Measurements from ENCODE around the gene DOCK7.
"Not testable (repeated sequence)": the region's sequence is repeated elsewhere in the genome, so short reads cannot be mapped to it uniquely, and the experiment has no call there.

The DOCK7 gene

DNA sequence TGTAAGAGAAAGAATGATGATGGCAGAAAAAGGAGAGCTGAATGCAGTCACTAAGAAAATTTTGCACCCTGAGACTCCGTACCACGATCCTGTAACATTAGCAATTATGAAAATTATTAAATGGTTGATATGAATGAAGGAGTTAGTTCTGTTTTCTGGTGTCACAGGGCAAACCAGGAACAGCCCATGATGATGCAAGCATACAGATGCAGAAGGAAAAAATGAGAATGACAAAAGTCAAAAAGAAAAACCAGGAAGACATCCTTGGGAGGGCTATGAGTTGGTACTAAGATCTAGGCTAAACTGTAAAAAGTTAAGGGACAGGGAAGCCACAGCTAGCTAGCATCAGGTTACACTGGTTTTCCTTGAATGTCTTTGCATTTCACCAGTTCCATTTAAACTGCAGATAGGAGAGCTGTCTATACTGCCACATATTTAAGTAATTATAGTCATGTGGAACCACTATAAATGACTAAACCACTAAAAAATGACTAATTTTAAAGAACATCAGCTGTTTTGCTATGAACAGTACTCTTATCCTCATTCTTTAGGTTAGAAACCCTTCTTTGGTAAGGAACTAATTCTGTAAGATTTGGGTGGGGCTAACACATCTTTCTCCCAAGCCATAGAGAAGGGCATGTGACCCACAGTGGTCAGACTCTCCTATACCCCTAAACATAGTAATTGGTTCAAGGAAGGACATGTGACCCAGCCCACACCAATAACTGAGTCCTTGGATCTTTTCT, 11.4 kb downstream of the DOCK7 start:
- H3K36me3 Mint-ChIP-seq = no peaks in the 10 kb centered on the region
- no peak overlapping the region for H3K4me3 Mint-ChIP-seq
- H3K27ac Mint-ChIP-seq = no peak overlapping the region
- peak; percentile 68 for ATAC-seq
- H3K4me1 Mint-ChIP-seq = peaks cover 17% of the 10 kb centered on the region
- no peak for DNase-seq (ENCODE audit: low spot score in 2 of 2)
- H3K9me3 Mint-ChIP-seq = no peaks in the 10 kb centered on the region

- Mint-ChIP-seq H3K4me1 (peaks cover 17% of the 10 kb centered on the region), H3K36me3 (no peaks in the 10 kb centered on the region), H3K9me3 (no peaks in the 10 kb centered on the region), H3K4me3 (no peak overlapping the region), H3K27ac (no peak overlapping the region)
- DNase-seq (ENCODE audit: low spot score in 2 of 2) = no peak
- no peak for ATAC-seq
Measured at GRCh38 chr1:62673629-62674028, 14.6 kb downstream of the DOCK7 start.

- Mint-ChIP-seq H3K27ac (no peak overlapping the region), H3K4me1 (peaks cover 10% of the 10 kb centered on the region), H3K36me3 (no peaks in the 10 kb centered on the region), H3K9me3 (no peaks in the 10 kb centered on the region), H3K4me3 (no peak overlapping the region)
- no peak for ATAC-seq
- DNase-seq (ENCODE audit: low spot score in 2 of 2) = no peak
Measured at GRCh38 chr1:62672029-62672428, 16.2 kb downstream of the DOCK7 start.

DNA sequence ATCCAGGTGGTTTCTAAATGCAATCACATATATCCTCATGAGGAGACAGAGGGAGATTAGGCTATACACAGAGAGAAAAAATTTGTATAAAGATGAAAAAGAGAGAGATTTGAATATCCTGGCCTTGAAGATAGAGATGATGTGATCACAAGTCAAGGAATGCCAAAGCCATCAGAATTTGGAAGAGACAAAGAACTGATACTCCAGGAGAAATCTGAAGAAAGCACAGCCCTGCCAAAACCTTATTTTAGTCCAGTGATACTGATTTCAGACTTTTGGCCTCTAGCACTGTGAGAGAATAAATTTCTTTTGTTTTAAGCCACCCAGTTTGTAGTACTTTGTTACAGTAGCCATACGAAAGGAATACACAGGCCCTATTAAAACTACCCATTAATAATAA, 33.4 kb downstream of the DOCK7 start:
- H3K9me3 Mint-ChIP-seq = no peaks in the 10 kb centered on the region
- no peaks in the 10 kb centered on the region for H3K36me3 Mint-ChIP-seq
- no peaks in the 10 kb centered on the region for H3K4me1 Mint-ChIP-seq
- H3K27ac Mint-ChIP-seq = no peak overlapping the region
- DNase-seq (ENCODE audit: low spot score in 2 of 2) = no peak
- ATAC-seq = no peak
- no peak overlapping the region for H3K4me3 Mint-ChIP-seq

DNA sequence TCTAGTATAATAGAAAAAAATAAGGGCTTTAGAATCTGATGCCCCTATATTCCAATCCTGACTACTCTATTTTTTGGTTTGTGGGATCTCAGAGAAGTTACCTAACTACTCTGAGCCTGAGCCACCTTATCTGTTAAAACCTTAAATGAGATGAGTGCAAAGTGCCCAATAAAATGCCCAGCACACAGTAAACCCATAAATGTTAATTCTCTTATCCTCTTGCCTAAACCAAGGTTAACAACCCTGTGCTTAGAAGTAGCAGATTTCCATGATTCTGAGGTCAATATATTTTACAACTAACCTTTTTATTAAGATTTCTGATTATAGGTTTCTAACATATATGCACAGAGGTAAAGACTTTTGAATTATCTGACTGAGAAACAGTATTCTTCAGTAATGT, 35.8 kb downstream of the DOCK7 start:
- no peaks in the 10 kb centered on the region for H3K36me3 Mint-ChIP-seq
- DNase-seq (ENCODE audit: low spot score in 2 of 2) (no peak), ATAC-seq (no peak)
- no peak overlapping the region for H3K4me3 Mint-ChIP-seq
- no peak overlapping the region for H3K27ac Mint-ChIP-seq
- H3K9me3 Mint-ChIP-seq = no peaks in the 10 kb centered on the region
- no peaks in the 10 kb centered on the region for H3K4me1 Mint-ChIP-seq

- ATAC-seq (no peak), DNase-seq (ENCODE audit: low spot score in 2 of 2) (no peak)
- peaks cover 6% of the 10 kb centered on the region for H3K36me3 Mint-ChIP-seq
- H3K9me3 Mint-ChIP-seq = peaks cover 4% of the 10 kb centered on the region
- no peak overlapping the region for H3K4me3 Mint-ChIP-seq
- no peak overlapping the region for H3K27ac Mint-ChIP-seq
- H3K4me1 Mint-ChIP-seq = no peaks in the 10 kb centered on the region
Measured at GRCh38 chr1:62643283-62643682, 44.9 kb downstream of the DOCK7 start.

GRCh38 chr1:62637392-62638105, 50.6 kb downstream of the DOCK7 start:
- Mint-ChIP-seq H3K4me3 (no peak overlapping the region), H3K36me3 (peaks cover 6% of the 10 kb centered on the region), H3K9me3 (no peaks in the 10 kb centered on the region), H3K4me1 (no peaks in the 10 kb centered on the region), H3K27ac (no peak overlapping the region)
- ATAC-seq = no peak
- no peak for DNase-seq (ENCODE audit: low spot score in 2 of 2)

DNA sequence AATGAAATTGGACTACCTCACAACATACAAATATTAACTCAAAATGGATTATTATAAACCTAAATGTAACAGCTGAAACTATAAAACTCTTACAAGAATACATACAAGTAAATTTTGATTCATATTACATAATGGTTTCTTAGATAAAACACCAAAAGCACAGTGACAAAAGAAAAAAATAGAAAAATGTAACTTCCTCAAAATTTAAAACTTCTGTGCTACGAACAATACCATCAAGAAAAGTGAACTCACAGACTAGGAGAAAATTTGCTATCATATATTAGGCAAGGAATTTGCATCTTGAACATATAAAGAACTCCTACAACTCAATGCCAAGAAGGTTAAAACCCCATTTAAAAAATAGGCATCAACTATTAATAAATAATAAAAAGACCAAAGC, 59.7 kb downstream of the DOCK7 start:
- no peak overlapping the region for H3K27ac Mint-ChIP-seq
- DNase-seq (ENCODE audit: low spot score in 2 of 2) (no peak), ATAC-seq (no peak)
- H3K4me1 Mint-ChIP-seq = peaks cover 7% of the 10 kb centered on the region
- no peak overlapping the region for H3K4me3 Mint-ChIP-seq
- H3K36me3 Mint-ChIP-seq = peaks cover 34% of the 10 kb centered on the region
- no peaks in the 10 kb centered on the region for H3K9me3 Mint-ChIP-seq

DNA sequence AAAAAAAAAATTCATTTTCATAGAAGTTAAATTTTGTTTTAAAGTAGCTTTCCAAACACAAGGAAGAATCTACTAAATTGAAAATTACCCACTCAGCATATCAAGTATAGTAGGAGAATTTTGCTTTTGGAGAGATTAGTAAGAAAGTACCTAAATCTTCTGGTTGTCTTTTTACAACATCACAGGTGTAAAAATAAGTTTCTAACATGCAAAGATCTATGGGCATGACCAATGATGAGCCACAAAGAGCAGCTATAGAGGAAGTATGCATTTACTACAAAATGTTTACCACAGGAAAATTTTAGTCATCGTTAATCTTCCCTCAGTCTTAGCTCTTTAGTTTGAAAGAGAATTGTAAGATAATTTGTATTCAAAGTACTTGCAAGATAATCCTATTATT, 62.8 kb downstream of the DOCK7 start:
- H3K9me3 Mint-ChIP-seq = no peaks in the 10 kb centered on the region
- peaks cover 12% of the 10 kb centered on the region for H3K36me3 Mint-ChIP-seq
- no peak overlapping the region for H3K4me3 Mint-ChIP-seq
- DNase-seq (ENCODE audit: low spot score in 2 of 2) (no peak), ATAC-seq (peak; percentile 73)
- H3K4me1 Mint-ChIP-seq = peaks cover 7% of the 10 kb centered on the region
- H3K27ac Mint-ChIP-seq = peak overlapping the region; percentile 75

- Mint-ChIP-seq H3K36me3 (peaks cover 16% of the 10 kb centered on the region), H3K4me3 (no peak overlapping the region), H3K9me3 (no peaks in the 10 kb centered on the region), H3K27ac (no peak overlapping the region), H3K4me1 (peaks cover 7% of the 10 kb centered on the region)
- DNase-seq (ENCODE audit: low spot score in 2 of 2) (no peak), ATAC-seq (peak; percentile 99)
Measured at GRCh38 chr1:62621907-62622306, 66.3 kb downstream of the DOCK7 start.

GRCh38 chr1:62613890-62614289, 74.3 kb downstream of the DOCK7 start:
- H3K9me3 Mint-ChIP-seq = no peaks in the 10 kb centered on the region
- DNase-seq (ENCODE audit: low spot score in 2 of 2) = no peak
- no peak overlapping the region for H3K4me3 Mint-ChIP-seq
- H3K36me3 Mint-ChIP-seq = peaks cover 7% of the 10 kb centered on the region
- no peak for ATAC-seq
- no peaks in the 10 kb centered on the region for H3K4me1 Mint-ChIP-seq
- H3K27ac Mint-ChIP-seq = peak overlapping the region; percentile 15

- Mint-ChIP-seq H3K4me3 (no peak overlapping the region), H3K36me3 (peaks cover 7% of the 10 kb centered on the region), H3K4me1 (no peaks in the 10 kb centered on the region), H3K9me3 (no peaks in the 10 kb centered on the region), H3K27ac (no peak overlapping the region)
- no peak for DNase-seq (ENCODE audit: low spot score in 2 of 2)
- no peak for ATAC-seq
Measured at GRCh38 chr1:62613325-62613727, 74.9 kb downstream of the DOCK7 start.

GRCh38 chr1:62612770-62613169, 75.4 kb downstream of the DOCK7 start:
- Mint-ChIP-seq H3K4me1 (no peaks in the 10 kb centered on the region), H3K4me3 (no peak overlapping the region), H3K27ac (no peak overlapping the region), H3K9me3 (no peaks in the 10 kb centered on the region), H3K36me3 (peaks cover 1% of the 10 kb centered on the region)
- DNase-seq (ENCODE audit: low spot score in 2 of 2) = no peak
- no peak for ATAC-seq

DNA sequence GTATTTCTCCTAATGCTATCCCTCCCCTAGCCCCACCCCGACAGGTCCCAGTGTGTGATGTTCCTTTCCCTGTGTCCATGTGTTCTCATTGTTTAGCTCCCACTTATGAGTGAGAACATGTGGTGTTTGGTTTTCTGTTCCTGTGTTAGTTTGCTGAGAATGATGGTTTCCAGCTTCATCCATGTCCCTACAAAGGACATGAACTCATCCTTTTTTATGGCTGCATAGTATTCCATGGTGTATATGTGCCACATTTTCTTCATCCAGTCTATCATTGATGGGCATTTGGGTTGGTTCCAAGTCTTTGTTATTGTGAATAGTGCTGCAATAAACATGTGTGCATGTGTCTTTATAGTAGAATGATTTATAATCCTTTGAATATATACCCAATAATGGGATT, 77.6 kb downstream of the DOCK7 start:
- not testable (repeated sequence) for ATAC-seq; H3K4me1 Mint-ChIP-seq; H3K27ac Mint-ChIP-seq; DNase-seq (ENCODE audit: low spot score in 2 of 2); H3K36me3 Mint-ChIP-seq; H3K4me3 Mint-ChIP-seq; H3K9me3 Mint-ChIP-seq

DNA sequence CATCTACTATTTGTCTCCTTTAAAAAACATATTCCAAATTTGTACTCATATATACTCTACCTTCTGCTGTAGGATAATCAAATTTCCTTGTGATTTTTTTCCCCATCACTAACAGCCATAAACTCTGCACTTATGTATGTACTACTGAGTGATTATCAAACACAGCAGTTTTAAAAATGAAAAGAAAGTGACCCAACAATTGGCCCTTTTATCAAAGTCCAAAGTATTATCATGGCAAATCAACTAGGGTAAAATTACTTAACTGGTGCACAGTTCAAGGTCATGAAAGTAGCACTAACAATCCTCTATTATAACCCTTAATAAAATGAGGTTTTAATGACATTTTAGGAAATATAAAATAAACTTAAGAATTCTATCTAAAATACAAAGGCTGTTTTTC, 79.3 kb downstream of the DOCK7 start:
- Mint-ChIP-seq H3K27ac (no peak overlapping the region), H3K36me3 (no peaks in the 10 kb centered on the region), H3K4me1 (no peaks in the 10 kb centered on the region), H3K4me3 (no peak overlapping the region), H3K9me3 (no peaks in the 10 kb centered on the region)
- no peak for ATAC-seq
- DNase-seq (ENCODE audit: low spot score in 2 of 2) = no peak

- Mint-ChIP-seq H3K27ac (no peak overlapping the region), H3K4me1 (no peaks in the 10 kb centered on the region), H3K36me3 (no peaks in the 10 kb centered on the region), H3K9me3 (no peaks in the 10 kb centered on the region), H3K4me3 (no peak overlapping the region)
- ATAC-seq (no peak), DNase-seq (ENCODE audit: low spot score in 2 of 2) (no peak)
Measured at GRCh38 chr1:62601457-62601856, 86.7 kb downstream of the DOCK7 start.
